Testis (tissue), 3 donors: Measurements from ENCODE around the gene MMS19. TPM values are rescaled to one million over a fixed set of nuclear protein-coding genes. Genes with fewer than 3 reads are reported as not detected.
A peak's percentile ranks its signal among the peaks of the same experiment; 100 is the strongest.

ENCODE experiments used
- DNase-seq: peaks from one replicate; pipeline ENCODE4 v3.0.0-alpha.2; 2019
- H3K27ac ChIP-seq, 2 donors: fragments of 200-600 bp; sonication (generic); one replicate each; pipeline ENCODE4 v1.5.1; 2019
- H3K27me3 ChIP-seq: fragments of 200-600 bp; sonication (generic); one replicate; pipeline ENCODE4 v1.5.1; 2019
- H3K36me3 ChIP-seq: fragments of 200-600 bp; sonication (generic); one replicate; pipeline ENCODE4 v1.5.1; 2017; ENCODE audit warnings: low read depth; ENCODE audit errors: missing control alignments
- H3K4me1 ChIP-seq: fragments of 200-600 bp; sonication (generic); one replicate; pipeline ENCODE4 v1.5.1; 2019
- H3K4me3 ChIP-seq, 2 donors: fragments of 200-600 bp; sonication (generic); one replicate each; pipeline ENCODE4 v1.5.1; 2017 to 2019
- H3K9me3 ChIP-seq: fragments of 200-600 bp; sonication (generic); one replicate; pipeline ENCODE4 v1.5.1; 2017
- POLR2A ChIP-seq: fragments of 450-650 bp; IDR thresholded peaks from one replicate; pipeline ENCODE4 v1.6.1; 2017; ENCODE audit warnings: antibody characterized with exemption, mild to moderate bottlenecking, moderate library complexity
- WGBS, 2 donors: methylation state at CpG; one replicate each; pipeline ENCODE4 v1.1.5; 2018; 5-methylcytosine and 5-hydroxymethylcytosine counted together
- intact Hi-C: fragments of 100-400 bp; cut with DNase I; formaldehyde crosslinking; loops from one replicate; pipeline ENCODE4 v1.15.1; 2023; ENCODE audit warnings: low total_unique reads
- polyA plus RNA-seq: library from polyadenylated mRNA; stranded (reverse); fragments of 350-450 nt; fragmentation: Illumina TruSeq; extraction: RNeasy Lipid Tissue Mini Kit (QIAGEN cat#74804); gene quantifications from one replicate; pipeline ENCODE4 v1.2.3, GENCODE V29; 2014; ENCODE audit warnings: low read depth, low replicate concordance; ENCODE audit not compliant: insufficient read depth
- total RNA-seq, 2 donors: library from RNA; depleted of rRNA; stranded (reverse); fragments of >200 nt; gene quantifications; one replicate each; pipeline ENCODE4 v1.2.3, GENCODE V29; 2016
- TF ChIP-seq, protein P1 (sequence below), 3 experiments: fragments of 450-650 bp in 2 of 3; fragments of 200-600 bp in 1 of 3; sonication (generic) in 1 of 3; IDR thresholded peaks; one replicate each; pipeline ENCODE4 v1.5.1; 2016 to 2019; ENCODE audit warnings: antibody characterized with exemption in 3 of 3, mild to moderate bottlenecking in 2 of 3, moderate library complexity in 1 of 3

The MMS19 gene
- total and polyA plus RNA-seq, 3 donors from 2014 or later: 109 to 253 (median 206) TPM

DNA sequence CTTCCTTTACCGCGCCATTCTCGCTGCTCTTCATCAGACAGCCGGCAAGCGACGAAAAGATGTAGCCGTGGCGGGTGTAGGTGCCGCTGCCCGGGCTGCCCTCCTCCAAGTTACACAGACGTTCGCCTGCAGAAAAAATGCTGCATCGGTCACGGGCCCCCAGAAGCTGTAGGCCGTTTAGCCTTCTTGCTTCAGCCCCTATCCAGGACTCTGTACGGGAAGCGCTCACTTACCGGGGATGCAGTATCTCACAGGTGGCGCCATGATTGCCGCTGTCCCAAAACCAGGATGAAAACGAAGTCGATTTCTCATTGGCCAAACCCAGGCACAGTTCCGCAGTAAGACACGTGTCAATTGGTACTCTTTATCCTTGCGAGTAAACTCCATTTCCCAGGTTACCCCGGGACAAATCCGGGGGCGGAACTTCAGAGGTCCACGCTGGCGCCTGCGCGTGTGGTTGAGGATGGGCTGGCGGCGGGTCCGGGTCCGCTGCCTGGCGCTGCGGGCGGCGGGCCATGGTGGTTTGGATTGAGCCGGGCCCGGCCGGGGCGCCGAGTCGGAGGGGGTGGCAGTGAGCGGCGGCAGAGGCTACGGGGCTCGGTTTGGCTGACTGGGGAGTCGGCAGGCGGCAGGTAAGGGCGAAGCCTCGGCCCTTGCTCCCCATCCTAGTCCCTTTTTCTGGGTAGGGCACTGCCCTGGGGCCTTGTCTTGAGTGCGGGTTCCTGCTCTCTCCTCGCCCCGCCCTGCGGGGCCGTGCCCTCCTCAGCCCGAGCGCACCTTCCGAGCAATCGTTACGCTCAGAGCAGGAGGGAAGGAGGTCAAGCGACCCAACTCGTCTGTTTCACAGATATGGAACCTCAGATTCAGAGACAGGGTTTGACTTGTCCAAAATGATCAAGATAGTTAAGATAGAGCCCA lies 52.2 kb downstream of the MMS19 start, which contains the start of the genes EXOSC1 and ZDHHC16:
EXOSC1 (minus strand) TSS at position 285 of the 918 bp plus-strand sequence; CDS start at position 264, 21 bp downstream.
ZDHHC16 (plus strand) TSS at position 454 of the 918 bp plus-strand sequence. CDS start 5,501 bp downstream, outside the sequence.
- Histone ChIP-seq H3K36me3 (no peaks in the 10 kb centered on the region), H3K27me3 (no peaks in the 10 kb centered on the region), H3K4me1 (peaks cover 15% of the 10 kb centered on the region), H3K9me3 (no peaks in the 10 kb centered on the region), H3K4me3 (peak within 1 kb of the TSS; percentile 79 to 90), H3K27ac (peak within 1 kb of the TSS; percentile 47 to 52)
- 0 to 1% methylated on average over 19 to 66 of the region's 66 CpGs for WGBS, 2 donors
- intact Hi-C loops: no loop called here
- DNase-seq: peak; percentile 98
- TF ChIP-seq, protein P1, sequence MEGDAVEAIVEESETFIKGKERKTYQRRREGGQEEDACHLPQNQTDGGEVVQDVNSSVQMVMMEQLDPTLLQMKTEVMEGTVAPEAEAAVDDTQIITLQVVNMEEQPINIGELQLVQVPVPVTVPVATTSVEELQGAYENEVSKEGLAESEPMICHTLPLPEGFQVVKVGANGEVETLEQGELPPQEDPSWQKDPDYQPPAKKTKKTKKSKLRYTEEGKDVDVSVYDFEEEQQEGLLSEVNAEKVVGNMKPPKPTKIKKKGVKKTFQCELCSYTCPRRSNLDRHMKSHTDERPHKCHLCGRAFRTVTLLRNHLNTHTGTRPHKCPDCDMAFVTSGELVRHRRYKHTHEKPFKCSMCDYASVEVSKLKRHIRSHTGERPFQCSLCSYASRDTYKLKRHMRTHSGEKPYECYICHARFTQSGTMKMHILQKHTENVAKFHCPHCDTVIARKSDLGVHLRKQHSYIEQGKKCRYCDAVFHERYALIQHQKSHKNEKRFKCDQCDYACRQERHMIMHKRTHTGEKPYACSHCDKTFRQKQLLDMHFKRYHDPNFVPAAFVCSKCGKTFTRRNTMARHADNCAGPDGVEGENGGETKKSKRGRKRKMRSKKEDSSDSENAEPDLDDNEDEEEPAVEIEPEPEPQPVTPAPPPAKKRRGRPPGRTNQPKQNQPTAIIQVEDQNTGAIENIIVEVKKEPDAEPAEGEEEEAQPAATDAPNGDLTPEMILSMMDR (IDR thresholded peaks at IDR 0.05): no peak
- no peak for TF ChIP-seq POLR2A

DNA sequence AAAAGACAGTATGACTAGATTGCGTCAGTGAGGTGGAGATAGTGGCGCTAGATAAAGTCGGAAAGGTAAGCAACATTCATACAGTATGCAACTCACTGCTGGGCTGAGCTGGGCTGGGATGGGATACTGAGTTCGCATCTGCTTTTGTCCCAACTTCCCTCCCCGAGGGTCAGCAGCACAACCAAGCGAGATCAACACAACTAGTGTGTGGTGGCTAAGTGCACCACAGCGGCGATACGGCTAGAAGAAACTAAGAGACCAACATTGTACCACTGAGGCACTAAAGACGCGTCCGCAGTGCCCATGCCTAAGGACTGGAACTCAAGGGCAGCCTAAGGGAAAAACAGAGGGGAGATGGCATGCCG lies 52.9 kb downstream of the MMS19 start:
- TF ChIP-seq, protein P1 (IDR thresholded peaks at IDR 0.05): no peak
- TF ChIP-seq POLR2A: no peak
- Histone ChIP-seq H3K4me3 (peak overlapping the region; percentile 79 to 90), H3K27me3 (no peaks in the 10 kb centered on the region), H3K36me3 (no peaks in the 10 kb centered on the region), H3K27ac (peak overlapping the region; percentile 31 to 52), H3K4me1 (peaks cover 15% of the 10 kb centered on the region), H3K9me3 (no peaks in the 10 kb centered on the region)
- intact Hi-C loops: no loop called here
- DNase-seq: no peak
- 1 to 3% methylated on average over 12 to 13 of the region's 13 CpGs for WGBS, 2 donors

DNA sequence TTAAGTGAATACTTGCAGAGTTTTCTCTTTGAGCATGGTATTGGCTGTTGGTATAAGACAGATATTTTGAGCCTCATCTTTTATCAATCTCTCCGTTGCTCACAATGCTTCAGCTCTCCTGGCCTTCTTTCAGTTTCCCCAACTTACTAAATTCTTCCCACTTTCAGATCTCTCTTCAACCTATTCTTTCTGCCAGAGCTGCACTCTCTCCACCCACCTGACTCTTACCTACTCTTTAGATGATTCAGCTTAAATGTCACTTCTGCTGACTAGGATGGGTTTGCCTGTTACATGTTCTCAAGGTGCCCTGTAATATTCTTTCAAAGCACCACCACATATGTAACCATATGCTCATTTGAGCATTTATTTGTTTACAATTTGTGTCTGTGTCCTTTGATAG lies 54.0 kb downstream of the MMS19 start:
- intact Hi-C loops: no loop called here
- H3K4me3 ChIP-seq: no peak overlapping the region
- WGBS, 2 donors: 58 to 81% methylated on average over 1 of the region's 1 CpG
- no peaks in the 10 kb centered on the region for H3K36me3 ChIP-seq
- no peak for DNase-seq
- peaks cover 15% of the 10 kb centered on the region for H3K4me1 ChIP-seq
- no peaks in the 10 kb centered on the region for H3K9me3 ChIP-seq
- no peaks in the 10 kb centered on the region for H3K27me3 ChIP-seq
- no peak overlapping the region for H3K27ac ChIP-seq
- TF ChIP-seq, protein P1 (IDR thresholded peaks at IDR 0.05): no peak
- TF ChIP-seq POLR2A: no peak

DNA sequence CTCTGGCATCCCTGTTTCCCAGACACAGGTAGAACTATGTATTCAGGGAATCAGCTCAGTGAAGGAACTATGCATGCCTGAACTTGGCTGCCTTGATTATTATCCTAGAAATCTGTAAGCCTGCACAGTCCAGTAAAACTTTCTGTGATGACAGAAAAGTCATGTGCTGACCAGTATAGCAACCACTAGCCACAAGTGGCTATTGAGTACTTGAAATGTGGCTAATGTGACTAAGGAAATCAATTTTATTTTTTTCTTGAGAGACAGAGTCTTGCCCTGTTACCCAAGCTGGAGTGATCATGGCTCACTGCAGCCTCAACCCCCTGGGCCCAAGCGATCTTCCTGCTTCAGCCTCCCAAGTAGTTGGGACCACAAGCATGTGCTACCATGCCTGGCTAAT lies 55.9 kb downstream of the MMS19 start:
- Histone ChIP-seq H3K9me3 (no peaks in the 10 kb centered on the region), H3K36me3 (no peaks in the 10 kb centered on the region), H3K27me3 (no peaks in the 10 kb centered on the region), H3K4me3 (no peak overlapping the region), H3K4me1 (peaks cover 4% of the 10 kb centered on the region), H3K27ac (no peak overlapping the region)
- intact Hi-C loops: no loop called here
- DNase-seq: no peak
- WGBS, 2 donors: 94 to 100% methylated on average over 1 of the region's 1 CpG
- no peak for TF ChIP-seq POLR2A
- TF ChIP-seq, protein P1 (IDR thresholded peaks at IDR 0.05): no peak
